Astrocyte of the hippocampus (primary cell): ENCODE data around the gene ODF4.
"Not testable (repeated sequence)": the region's sequence is repeated elsewhere in the genome, so short reads cannot be mapped to it uniquely, and the experiment has no call there.

Source experiments
- DNase-seq: peaks from one replicate; pipeline ENCODE4 v3.0.0; 2011; ENCODE audit warnings: low read depth, low spot score

The ODF4 gene

DNA sequence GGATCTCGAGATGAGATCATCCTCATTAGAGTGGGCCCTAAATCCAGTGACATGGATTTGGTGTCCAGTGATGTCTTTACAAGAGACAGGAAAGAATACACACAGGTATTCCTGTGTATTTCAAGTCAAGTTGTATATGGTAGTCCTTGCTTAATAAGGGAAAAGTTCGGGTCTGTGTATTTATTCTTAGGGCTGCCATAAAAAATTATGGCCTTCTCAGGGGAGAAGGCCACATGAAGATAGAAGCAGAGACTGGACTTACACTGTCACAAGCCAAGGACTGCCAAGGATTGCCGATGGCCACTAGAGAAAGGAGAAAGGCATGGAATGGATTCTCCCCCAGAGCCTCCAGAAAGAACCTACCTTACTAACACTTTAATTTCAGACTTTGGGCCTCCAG is 28.6 kb downstream of the ODF4 start:
- DNase-seq = no peak

DNA sequence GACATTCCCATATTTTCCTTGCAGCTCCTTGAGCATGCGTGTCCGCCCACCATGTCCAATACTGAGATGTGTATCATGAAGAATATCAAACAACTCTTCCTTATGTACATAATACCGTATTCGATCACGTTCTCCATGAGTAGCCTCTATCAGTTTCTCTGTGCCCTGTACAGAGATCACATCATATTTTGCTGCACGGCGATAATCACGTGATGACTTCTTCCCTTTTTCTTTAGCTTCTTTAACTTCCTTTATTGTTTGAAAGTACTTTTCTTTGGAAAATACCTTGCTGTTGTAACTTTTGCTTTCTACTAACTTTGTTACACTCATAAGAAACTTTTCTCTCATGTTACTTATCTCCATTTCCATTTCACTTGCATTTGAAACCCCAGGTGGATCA is 30.3 kb downstream of the ODF4 start:
- DNase-seq = no peak

- DNase-seq = no peak
Observed at GRCh38 chr17:8371786-8372185, 32.1 kb downstream of the ODF4 start.

GRCh38 chr17:8372422-8372821 is 32.8 kb downstream of the ODF4 start:
- no peak for DNase-seq

DNA sequence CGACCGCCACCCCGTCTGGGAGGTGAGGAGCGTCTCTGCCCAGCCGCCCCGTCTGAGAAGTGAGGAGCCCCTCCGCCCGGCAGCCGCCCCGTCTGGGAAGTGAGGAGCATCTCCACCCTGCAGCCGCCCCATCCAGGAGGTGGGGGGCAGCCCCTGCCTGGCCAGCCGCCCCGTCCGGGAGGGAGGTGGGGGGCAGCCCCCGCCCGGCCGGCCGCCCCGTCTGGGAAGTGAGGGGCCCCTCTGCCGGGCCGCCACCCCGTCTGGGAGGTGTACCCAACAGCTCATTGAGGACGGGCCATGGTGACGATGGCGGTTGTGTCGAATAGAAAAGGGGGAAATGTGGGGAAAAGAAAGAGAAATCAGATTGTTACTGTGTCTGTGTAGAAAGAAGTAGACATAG is 34.2 kb downstream of the ODF4 start:
- DNase-seq = not testable (repeated sequence)

DNA sequence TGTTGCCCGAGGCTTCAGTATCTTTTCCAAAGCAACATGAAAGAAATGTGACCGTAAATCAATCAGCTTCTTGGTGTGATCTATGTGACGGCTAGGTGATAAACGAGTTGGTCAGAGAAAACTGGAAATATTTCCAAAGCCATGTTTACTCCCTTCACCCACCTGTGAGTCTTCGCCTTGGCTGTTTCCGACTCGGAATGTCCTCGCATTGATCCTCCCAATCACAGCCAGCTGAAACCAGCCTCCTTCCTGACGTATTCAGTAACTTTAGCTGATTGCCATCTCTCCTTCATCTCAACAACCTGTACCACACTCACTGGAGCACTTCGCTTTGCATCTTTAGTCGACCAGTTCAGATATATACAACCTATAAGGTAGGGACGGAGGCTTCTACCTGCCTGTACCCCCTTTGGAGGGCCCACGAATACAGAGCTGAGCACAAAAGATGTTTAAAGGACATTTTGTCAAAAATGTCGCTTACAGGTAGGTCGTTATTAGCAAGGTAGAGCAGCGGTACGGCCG is 36.2 kb downstream of the ODF4 start:
- DNase-seq = peak; percentile 62

DNA sequence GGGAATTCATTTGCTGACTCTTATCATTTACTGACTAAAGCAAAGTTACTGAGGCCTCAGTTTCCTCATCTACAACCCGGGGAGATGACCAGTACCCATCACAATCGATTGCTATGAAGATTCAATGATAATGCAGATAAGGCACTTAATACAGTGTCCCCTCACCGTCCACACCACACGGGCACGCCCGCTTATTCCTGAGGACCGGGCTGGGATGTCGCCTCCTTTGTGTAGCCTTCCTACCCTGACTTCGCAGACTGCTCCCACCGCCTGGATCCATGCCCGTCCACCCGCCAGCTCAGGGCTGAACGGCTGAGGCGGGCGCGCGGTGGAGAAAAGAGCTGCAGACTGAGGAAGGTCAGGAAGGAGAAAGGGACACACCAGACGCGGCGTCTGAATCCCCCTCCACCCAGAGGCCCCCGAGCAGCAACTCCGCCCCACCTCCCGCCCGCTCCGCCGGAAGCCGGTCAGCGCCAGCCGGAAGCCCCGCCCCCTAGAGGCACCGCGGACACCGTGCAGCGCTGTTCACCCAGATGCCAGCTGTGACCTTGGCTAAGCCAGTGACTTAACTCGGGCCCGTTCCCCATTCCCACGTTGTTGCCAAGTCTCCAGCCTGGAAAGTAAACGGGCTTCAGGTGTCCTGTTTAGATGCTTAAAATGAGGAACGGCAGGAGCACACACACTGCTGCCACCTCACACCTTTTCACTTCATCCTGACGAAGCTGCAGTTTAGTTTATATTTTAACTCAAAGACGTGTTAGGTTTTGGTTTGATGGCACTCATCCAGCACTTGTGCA is 36.8 kb downstream of the ODF4 start, which contains the start of gene KRABD2:
KRABD2 (minus strand) TSS at position 434 of the 797 bp plus-strand sequence.
- DNase-seq = peak; percentile 94

DNA sequence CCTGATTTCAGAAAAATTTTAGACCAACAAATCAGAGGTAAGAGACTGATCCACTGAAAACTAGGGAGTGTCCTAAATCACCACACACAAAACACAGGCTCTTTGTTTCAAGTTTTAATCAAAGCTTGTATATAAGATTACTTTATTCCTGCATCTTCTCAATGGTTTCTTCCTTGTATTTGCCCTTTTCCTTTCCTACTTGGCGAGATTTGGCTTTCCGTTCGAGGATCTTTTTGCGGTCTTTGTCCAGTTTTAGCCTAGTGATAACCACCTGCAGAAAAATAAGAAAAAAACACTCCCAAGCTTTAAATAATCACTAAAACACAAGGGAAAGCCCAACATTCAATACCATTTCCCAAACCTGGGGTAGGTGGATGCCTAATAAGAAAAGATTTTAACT is 37.8 kb downstream of the ODF4 start:
- DNase-seq = no peak

- not testable (repeated sequence) for DNase-seq
Observed at GRCh38 chr17:8378117-8378516, 38.5 kb downstream of the ODF4 start.

DNA sequence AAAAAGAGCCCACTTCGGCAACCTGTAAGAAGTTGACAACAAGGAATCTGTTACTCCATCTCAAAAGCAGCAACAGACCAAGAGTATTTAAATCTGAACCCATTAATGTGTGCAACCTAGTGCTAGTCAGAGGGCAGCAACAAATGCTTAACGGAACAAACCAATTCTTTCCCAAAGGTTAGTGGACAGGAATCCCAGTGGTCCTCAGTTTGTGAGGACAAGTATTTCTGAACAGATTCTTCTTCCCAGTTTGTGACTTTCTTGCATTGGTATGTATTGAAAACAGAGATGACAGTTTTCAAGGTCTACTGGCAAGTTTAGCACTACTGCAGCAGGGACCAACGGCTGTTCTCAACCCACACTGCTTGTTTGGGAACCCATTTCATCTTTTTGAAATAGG is 40.4 kb downstream of the ODF4 start:
- DNase-seq = no peak

DNA sequence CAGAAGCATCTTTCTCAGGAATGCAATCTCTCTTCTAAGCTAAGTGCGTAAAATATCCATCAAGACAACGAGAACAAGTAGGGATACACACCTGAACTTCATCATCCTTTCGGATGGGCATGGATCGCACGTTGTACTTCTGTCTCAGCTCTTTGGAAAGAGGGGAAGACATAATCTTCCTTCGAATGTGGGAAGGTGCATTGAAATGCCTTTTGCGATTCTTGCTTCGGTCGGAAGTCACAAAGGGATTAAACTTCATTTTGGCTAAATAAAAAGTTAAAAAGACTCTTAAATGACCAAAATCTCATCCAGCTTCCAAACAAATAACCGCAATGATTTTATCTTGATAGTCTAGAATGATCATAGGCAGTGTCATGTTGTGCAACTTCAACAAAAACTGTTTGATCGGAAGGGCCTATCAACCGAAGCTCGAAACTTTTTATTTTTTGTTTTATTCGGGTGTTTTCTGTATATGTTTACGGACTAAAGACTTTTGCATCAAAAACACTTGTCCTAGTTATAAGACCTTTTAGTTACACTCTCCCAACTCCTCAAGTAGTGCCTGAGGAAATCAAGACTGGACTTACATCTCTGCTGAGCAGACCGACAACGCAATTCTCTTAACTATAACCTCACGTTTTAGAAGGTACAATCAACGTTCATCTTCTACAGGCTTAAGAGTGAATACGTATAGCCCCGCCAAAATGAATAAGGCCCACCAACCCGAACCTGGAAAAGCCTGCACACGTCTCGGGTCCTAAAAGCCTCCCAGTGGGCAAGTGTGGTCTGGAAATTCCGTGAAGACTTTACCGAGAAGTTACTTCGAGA is 42.6 kb downstream of the ODF4 start:
- peak; percentile 32 for DNase-seq

GRCh38 chr17:8382880-8383142 is 43.2 kb downstream of the ODF4 start:
- DNase-seq = no peak

- peak; percentile 98 for DNase-seq
Observed at GRCh38 chr17:8383143-8383822, 43.6 kb downstream of the ODF4 start, which contains the start of gene RPL26. RPL26 (minus strand) TSS chr17:8383193; CDS start chr17:8382310, 883 bp downstream.

DNA sequence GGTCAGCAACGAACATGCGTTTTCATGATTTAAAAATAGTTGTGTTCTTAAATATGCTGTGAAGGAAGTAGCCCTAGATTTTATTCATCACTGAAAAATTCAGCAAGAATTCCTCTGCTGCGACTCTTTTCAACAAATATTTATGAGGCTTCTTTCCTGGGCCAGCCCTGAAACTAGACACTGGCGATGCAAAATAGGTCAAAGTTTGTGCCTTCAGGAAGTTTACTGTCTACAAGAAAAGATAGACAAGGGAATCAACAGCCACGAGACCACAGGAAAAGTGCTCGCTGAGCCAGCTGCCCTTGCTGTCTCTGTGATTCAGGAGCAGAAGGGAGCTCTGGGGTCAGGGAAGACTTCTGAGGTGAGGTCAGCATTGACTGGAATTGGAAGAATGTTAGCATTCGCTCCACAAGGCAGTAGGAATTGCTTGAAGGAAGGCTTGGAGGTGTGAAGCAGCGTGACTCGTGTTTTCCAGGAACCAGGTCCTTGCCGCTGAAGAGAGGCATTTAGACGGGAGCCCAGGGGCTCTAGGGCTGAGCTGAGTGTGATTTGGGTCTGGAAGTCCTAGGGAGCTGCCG is 45.2 kb downstream of the ODF4 start:
- peak; percentile 90 for DNase-seq

DNA sequence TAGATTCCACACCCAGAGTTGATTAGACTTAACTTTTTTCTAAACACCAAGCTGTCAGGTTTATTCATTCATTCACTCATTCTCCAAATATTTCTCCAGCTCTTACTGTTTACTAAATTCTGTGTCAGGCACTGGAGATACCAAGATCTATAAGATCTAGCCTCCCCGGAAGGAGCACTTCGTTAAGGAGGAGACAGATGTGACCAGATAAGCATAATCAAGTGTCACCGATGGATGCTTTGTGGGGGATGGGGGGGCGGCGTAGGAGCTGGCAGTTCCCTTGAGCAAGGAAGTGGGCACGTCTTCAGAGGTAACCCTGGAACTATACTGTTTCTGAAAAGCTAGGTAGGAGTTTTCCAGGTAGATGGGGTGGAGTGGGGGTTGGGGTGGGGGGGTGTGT is 47.2 kb downstream of the ODF4 start:
- DNase-seq = no peak

- DNase-seq = no peak
Observed at GRCh38 chr17:8387914-8388651, 48.4 kb downstream of the ODF4 start.

DNA sequence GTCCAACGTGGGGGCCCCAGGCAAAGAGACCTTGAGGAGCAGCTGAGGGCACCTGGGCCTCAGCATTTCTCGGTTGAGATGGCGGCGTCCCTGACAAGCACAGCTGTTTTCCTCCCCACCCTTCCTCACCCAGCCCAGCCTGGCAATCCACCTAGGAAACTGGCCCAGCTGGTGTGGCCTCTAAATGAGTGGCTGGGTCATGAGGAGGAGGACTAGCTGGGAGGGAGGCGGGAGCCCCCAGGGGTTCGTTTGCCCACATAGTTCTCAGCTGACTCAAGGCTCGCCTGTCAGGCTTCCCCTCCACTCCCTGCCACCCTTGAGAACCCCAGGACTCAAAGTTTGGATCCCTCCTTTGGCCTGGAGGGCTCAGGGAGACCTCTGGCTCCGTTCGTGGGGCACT is 52.1 kb downstream of the ODF4 start:
- DNase-seq = no peak

GRCh38 chr17:8392274-8392673 is 52.6 kb downstream of the ODF4 start:
- DNase-seq = no peak

DNA sequence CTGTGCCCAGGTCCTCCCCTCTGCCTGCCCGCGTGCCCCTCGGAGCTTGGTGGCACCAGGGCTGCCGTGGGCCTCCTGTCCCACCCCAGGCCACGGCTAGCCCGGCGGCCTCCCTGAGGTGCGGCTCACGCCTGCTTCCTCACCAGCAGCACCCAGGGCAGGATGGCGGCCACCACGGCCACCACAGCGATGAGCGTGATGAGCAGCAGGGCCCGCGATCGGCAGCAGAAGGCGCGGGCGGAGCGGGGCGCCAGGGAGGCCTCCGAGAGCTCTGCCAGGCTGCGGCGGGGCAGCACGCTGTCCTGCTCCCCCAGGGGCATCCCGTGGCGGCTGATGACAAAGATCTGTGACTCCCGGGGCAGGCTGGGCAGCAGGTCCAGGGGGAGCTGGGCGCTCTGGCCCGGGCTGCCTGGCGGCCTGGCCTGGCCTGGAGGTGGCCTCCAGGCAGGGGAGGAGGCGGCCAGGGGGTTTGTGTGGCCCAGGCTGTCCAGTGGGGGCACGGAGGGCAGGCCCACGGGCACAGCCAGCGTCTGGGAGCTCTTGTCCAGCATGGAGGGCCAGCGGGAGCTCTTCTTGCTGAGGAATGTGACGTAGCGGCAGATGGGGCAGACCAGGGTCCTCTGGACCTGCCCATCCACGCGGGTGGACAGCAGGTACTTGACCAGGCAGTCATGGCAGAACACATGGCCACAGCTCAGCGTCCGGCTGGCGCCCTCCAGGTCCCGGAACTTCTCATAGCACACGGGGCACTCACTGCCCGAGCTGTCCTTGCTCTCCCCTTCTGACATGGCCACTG is 53.2 kb downstream of the ODF4 start:
- DNase-seq = no peak
